ENCODE results near the gene MUTYH. TPM values are rescaled to one million over a fixed set of nuclear protein-coding genes. Genes with fewer than 3 reads are reported as not detected.

The MUTYH gene
- total RNA-seq, 1 experiment from 2014 or later = 53.2 TPM

- H3F3A ChIP-seq (ENCODE audit: insufficient read depth, low read depth) = peaks cover 6% of the 10 kb centered on the region; the same call in 1 of the 2 replicates
- H3K36me3 ChIP-seq (ENCODE audit: low read depth) = no peaks in the 10 kb centered on the region
- POLR2A ChIA-PET (ENCODE audit: unreplicated experiment) = interaction anchor here (0.7 kb wide), 1 partner anchor 17 kb away, joined by 3 read pairs; no protein-coding TSS in a partner anchor
- H3K79me2 ChIP-seq (ENCODE audit: low read depth) = no peaks in the 10 kb centered on the region
- no peak overlapping the region for H2AFZ ChIP-seq
- H3K9me2 ChIP-seq (ENCODE audit: insufficient read depth) = no peaks in the 10 kb centered on the region
- TF ChIP-seq, protein P1, sequence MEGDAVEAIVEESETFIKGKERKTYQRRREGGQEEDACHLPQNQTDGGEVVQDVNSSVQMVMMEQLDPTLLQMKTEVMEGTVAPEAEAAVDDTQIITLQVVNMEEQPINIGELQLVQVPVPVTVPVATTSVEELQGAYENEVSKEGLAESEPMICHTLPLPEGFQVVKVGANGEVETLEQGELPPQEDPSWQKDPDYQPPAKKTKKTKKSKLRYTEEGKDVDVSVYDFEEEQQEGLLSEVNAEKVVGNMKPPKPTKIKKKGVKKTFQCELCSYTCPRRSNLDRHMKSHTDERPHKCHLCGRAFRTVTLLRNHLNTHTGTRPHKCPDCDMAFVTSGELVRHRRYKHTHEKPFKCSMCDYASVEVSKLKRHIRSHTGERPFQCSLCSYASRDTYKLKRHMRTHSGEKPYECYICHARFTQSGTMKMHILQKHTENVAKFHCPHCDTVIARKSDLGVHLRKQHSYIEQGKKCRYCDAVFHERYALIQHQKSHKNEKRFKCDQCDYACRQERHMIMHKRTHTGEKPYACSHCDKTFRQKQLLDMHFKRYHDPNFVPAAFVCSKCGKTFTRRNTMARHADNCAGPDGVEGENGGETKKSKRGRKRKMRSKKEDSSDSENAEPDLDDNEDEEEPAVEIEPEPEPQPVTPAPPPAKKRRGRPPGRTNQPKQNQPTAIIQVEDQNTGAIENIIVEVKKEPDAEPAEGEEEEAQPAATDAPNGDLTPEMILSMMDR (conservative IDR thresholded peaks at IDR 0.05) = no peak
- TF ChIP-seq EZH2 (IDR thresholded peaks at IDR 0.05; ENCODE audit: low read depth) = no peak
- no peaks in the 10 kb centered on the region for H4K20me1 ChIP-seq (ENCODE audit: insufficient read depth)
- no peak overlapping the region for H3K27ac ChIP-seq
- H3K4me3 ChIP-seq = no peak overlapping the region
- intact Hi-C loops (cut with micrococcal nuclease; ENCODE audit: unreplicated experiment) = no loop called here
- no peak for DNase-seq
- H3K27me3 ChIP-seq (ENCODE audit: insufficient read depth, low read depth) = no peaks in the 10 kb centered on the region
- BruUV-seq (replicated peaks) = no TSS peak
- peaks cover 11% of the 10 kb centered on the region for H3K4me1 ChIP-seq (replicated peaks; ENCODE audit: insufficient read depth)
- H3K4me2 ChIP-seq = no peak overlapping the region
- H3K9me3 ChIP-seq (ENCODE audit: insufficient read depth, low read depth) = no peaks in the 10 kb centered on the region
- CTCF ChIA-PET = no interaction called here
Measured at GRCh38 chr1:45321444-45321843, 18.8 kb downstream of the MUTYH start.

DNA sequence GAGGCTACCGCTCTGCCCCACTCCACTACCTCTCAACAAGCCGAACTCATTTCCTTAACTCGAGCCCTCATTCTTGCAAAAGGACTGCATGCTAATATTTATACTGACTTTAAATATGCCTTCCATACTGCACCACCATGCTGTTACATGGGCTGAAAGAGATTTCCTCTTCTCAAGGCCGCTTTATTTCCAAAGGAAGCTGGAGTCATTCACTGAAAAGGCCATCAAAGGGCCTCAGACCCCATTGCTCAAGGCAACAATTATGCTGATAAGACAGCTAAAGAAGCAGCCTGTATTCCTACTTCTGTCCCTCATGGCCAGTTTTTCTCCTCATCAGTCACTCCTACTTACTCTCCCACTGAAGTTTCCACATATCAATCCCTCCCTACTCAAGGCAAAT lies 20.5 kb downstream of the MUTYH start:
- Histone ChIP-seq H3F3A (ENCODE audit: insufficient read depth, low read depth) (no peaks in the 10 kb centered on the region), H3K27me3 (ENCODE audit: insufficient read depth, low read depth) (no peaks in the 10 kb centered on the region), H3K4me2 (no peak overlapping the region), H4K20me1 (ENCODE audit: insufficient read depth) (no peaks in the 10 kb centered on the region), H2AFZ (no peak overlapping the region), H3K9me2 (ENCODE audit: insufficient read depth) (no peaks in the 10 kb centered on the region), H3K4me1 (replicated peaks; ENCODE audit: insufficient read depth) (no peaks in the 10 kb centered on the region), H3K79me2 (ENCODE audit: low read depth) (no peaks in the 10 kb centered on the region), H3K9me3 (ENCODE audit: insufficient read depth, low read depth) (no peaks in the 10 kb centered on the region), H3K36me3 (ENCODE audit: low read depth) (no peaks in the 10 kb centered on the region), H3K4me3 (no peak overlapping the region), H3K27ac (no peak overlapping the region)
- POLR2A ChIA-PET (ENCODE audit: unreplicated experiment) = no interaction called here
- DNase-seq = no peak
- no peak for TF ChIP-seq EZH2 (IDR thresholded peaks at IDR 0.05; ENCODE audit: low read depth)
- TF ChIP-seq, protein P1 (conservative IDR thresholded peaks at IDR 0.05) = no peak
- intact Hi-C loops (cut with micrococcal nuclease; ENCODE audit: unreplicated experiment) = no loop called here
- CTCF ChIA-PET = no interaction called here
- no TSS peak for BruUV-seq (replicated peaks)

- TF ChIP-seq, protein P1 (conservative IDR thresholded peaks at IDR 0.05) = no peak
- no peak for TF ChIP-seq EZH2 (IDR thresholded peaks at IDR 0.05; ENCODE audit: low read depth)
- H3F3A ChIP-seq (ENCODE audit: insufficient read depth, low read depth) = no peaks in the 10 kb centered on the region; the same call in 1 of the 2 replicates
- no peak overlapping the region for H3K4me2 ChIP-seq
- no peaks in the 10 kb centered on the region for H3K36me3 ChIP-seq (ENCODE audit: low read depth)
- no peaks in the 10 kb centered on the region for H3K27me3 ChIP-seq (ENCODE audit: insufficient read depth, low read depth)
- no TSS peak for BruUV-seq (replicated peaks)
- H3K27ac ChIP-seq = no peak overlapping the region
- H3K9me2 ChIP-seq (ENCODE audit: insufficient read depth) = no peaks in the 10 kb centered on the region
- no peaks in the 10 kb centered on the region for H3K9me3 ChIP-seq (ENCODE audit: insufficient read depth, low read depth)
- H3K4me1 ChIP-seq (replicated peaks; ENCODE audit: insufficient read depth) = no peaks in the 10 kb centered on the region
- H3K79me2 ChIP-seq (ENCODE audit: low read depth) = no peaks in the 10 kb centered on the region
- ChIA-PET POLR2A (ENCODE audit: unreplicated experiment) (no interaction called here), CTCF (no interaction called here)
- no peak overlapping the region for H3K4me3 ChIP-seq
- DNase-seq = no peak
- no peaks in the 10 kb centered on the region for H4K20me1 ChIP-seq (ENCODE audit: insufficient read depth)
- intact Hi-C loops (cut with micrococcal nuclease; ENCODE audit: unreplicated experiment) = no loop called here
- H2AFZ ChIP-seq = 0 out of 2 replicates have a peak overlapping the region, but pooled peaks have one; percentile 48
Measured at GRCh38 chr1:45317166-45317565, 23.1 kb downstream of the MUTYH start.

Measured in PC-9 (cell line).